H1 (cell line): ENCODE results near the gene OMG. TPM values are rescaled to one million over a fixed set of nuclear protein-coding genes. Genes with fewer than 3 reads are reported as not detected.

Source experiments
- BACH1 ChIP-seq: IDR thresholded peaks from 2 replicates; pipeline ENCODE4 v1.6.1; 2012; ENCODE audit warnings: low read length, improper control_type of control experiment
- BRCA1 ChIP-seq: IDR thresholded peaks from 2 replicates; pipeline ENCODE4 v1.6.1; 2012; ENCODE audit warnings: low read depth, low read length, improper control_type of control experiment
- CHD2 ChIP-seq: IDR thresholded peaks from 2 replicates; pipeline ENCODE4 v1.6.1; 2012; ENCODE audit warnings: low read length, improper control_type of control experiment
- CHD7 ChIP-seq: fragments of 300-600 bp; sonication (generic); IDR thresholded peaks from 2 replicates; pipeline ENCODE4 v1.7.1; 2012; ENCODE audit warnings: low read length, moderate library complexity, mild to moderate bottlenecking, inconsistent platforms; ENCODE audit not compliant: insufficient replicate concordance
- EZH2 ChIP-seq: fragments of 200-600 bp; sonication (generic); IDR thresholded peaks from 2 replicates; pipeline ENCODE4 v1.7.1; 2012; ENCODE audit warnings: low read depth, mild to moderate bottlenecking, moderate library complexity, low read length, inconsistent platforms; ENCODE audit not compliant: severe bottlenecking
- KDM5A ChIP-seq: fragments of 200-600 bp; IDR thresholded peaks from 2 replicates; pipeline ENCODE4 v1.7.1; 2012; ENCODE audit warnings: mild to moderate bottlenecking, low read length, inconsistent platforms, mixed read lengths
- POU5F1 ChIP-seq: IDR thresholded peaks from 2 replicates; pipeline ENCODE4 v1.6.1; 2011; ENCODE audit warnings: low read depth, mild to moderate bottlenecking, low read length, moderate library complexity
- SAP30 ChIP-seq: fragments of 300-600 bp; sonication (generic); IDR thresholded peaks from 2 replicates; pipeline ENCODE4 v1.7.1; 2012; ENCODE audit warnings: low read length, moderate library complexity, mild to moderate bottlenecking, inconsistent platforms; ENCODE audit not compliant: insufficient read depth, insufficient replicate concordance
- SIRT6 ChIP-seq: IDR thresholded peaks from one replicate; pipeline ENCODE4 v1.7.1; 2012; ENCODE audit warnings: low read length, inconsistent platforms
- SP4 ChIP-seq: IDR thresholded peaks from 2 replicates; pipeline ENCODE4 v1.6.1; 2012; ENCODE audit warnings: low read length, inconsistent platforms
- SRF ChIP-seq: IDR thresholded peaks from 2 replicates; pipeline ENCODE4 v1.6.1; 2011; ENCODE audit warnings: mild to moderate bottlenecking, low read depth, low read length, moderate library complexity
- USF2 ChIP-seq: IDR thresholded peaks from 2 replicates; pipeline ENCODE4 v1.6.1; 2011; ENCODE audit warnings: low read length, improper control_type of control experiment
- polyA plus RNA-seq, 7 experiments: library from polyadenylated mRNA; depleted of rRNA in 3 of 7; stranded (reverse) in 5 of 7; unstranded in 2 of 7; fragments of >200 nt in 5 of 7; fragments of 200-250 nt in 2 of 7; gene quantifications; 1 replicate in 5 of 7; 2 replicates in 1 of 7; 4 replicates in 1 of 7; pipeline versions ENCODE4 v1.2.1 to v1.2.3, GENCODE V29; 2011 to 2013; ENCODE audit warnings: missing spikeins in 2 of 7, mixed read lengths in 2 of 7
- total RNA-seq: library from RNA; stranded (reverse); fragmentation: NEBNext Ultra II Directional; extraction: Animal tissue kit (Norgen Biotek cat#: 25700); gene quantifications from 2 replicates; pipeline ENCODE4 v1.2.1, GENCODE V29; 2021

The OMG gene
- total and polyA plus RNA-seq, 2 of the 8 experiments (the other 6 are each of a cell fraction or from before 2014, with no cell fraction given): not detected

DNA sequence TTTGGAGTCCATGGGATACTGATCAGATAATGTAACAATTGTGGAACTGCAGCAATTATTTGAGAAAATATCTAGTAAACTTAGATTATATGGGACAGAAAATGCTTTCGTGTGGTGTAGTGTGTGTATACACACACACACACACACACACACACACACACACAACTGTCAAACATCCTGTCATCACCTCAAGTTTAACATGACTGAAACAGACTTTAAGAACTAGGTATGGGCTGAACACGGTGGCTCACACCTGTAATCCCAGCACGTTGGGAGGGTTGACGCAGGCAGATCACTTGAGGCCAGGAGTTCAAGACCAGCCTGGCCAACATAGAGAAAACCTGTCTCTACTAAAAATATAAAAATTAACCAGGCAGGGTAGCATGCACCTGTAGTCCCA is 24.9 kb upstream of the OMG start (continued):
- TF ChIP-seq CHD7 (no peak), BACH1 (no peak), BRCA1 (no peak), SP4 (no peak), POU5F1 (no peak), KDM5A (no peak), SIRT6 (no peak), CHD2 (no peak), SRF (no peak), EZH2 (no peak), SAP30 (no peak), USF2 (no peak)
